Measurements from ENCODE around the gene TRIM33.

GRCh38 chr1:114503916-114504422 is 7.0 kb downstream of the TRIM33 start:
- TF ChIP-seq POLR2A (IDR thresholded peaks at IDR 0.05) (no peak), CTCF (IDR thresholded peaks at IDR 0.05) (no peak)

Measured in adrenal gland (tissue), 5 donors.